Stimulated activated CD4-positive, alpha-beta T cell treated with anti-CD3 and anti-CD28 coated beads, Interleukin-2, amount 100 ng/mL, for 4 hours (primary cell): ENCODE data around the gene TM6SF1.
"Not testable (repeated sequence)": the region's sequence is repeated elsewhere in the genome, so short reads cannot be mapped to it uniquely, and the experiment has no call there.

Experiments used
- DNase-seq: peaks from one replicate; pipeline ENCODE4 v3.0.0-alpha.2; 2020; ENCODE audit warnings: low read depth

Gene TM6SF1

GRCh38 chr15:83088876-83089275 is 18.6 kb upstream of the TM6SF1 start:
- DNase-seq = no peak

- DNase-seq = no peak
Measured at GRCh38 chr15:83090465-83090864, 17.0 kb upstream of the TM6SF1 start.

- not testable (repeated sequence) for DNase-seq
Measured at GRCh38 chr15:83091965-83092308, 15.5 kb upstream of the TM6SF1 start.

GRCh38 chr15:83092309-83092976 is 15.0 kb upstream of the TM6SF1 start:
- no peak for DNase-seq

- no peak for DNase-seq
Measured at GRCh38 chr15:83094583-83094982, 12.9 kb upstream of the TM6SF1 start.

GRCh38 chr15:83098079-83098478 is 9.4 kb upstream of the TM6SF1 start:
- no peak for DNase-seq

GRCh38 chr15:83099290-83099689 is 8.2 kb upstream of the TM6SF1 start:
- DNase-seq = no peak

- DNase-seq = no peak
Measured at GRCh38 chr15:83100097-83100646, 7.3 kb upstream of the TM6SF1 start.

- DNase-seq = no peak
Measured at GRCh38 chr15:83102346-83102745, 5.1 kb upstream of the TM6SF1 start.

GRCh38 chr15:83104141-83104540 is 3.3 kb upstream of the TM6SF1 start:
- no peak for DNase-seq

- DNase-seq = no peak
Measured at GRCh38 chr15:83105440-83105839, 2.0 kb upstream of the TM6SF1 start.

GRCh38 chr15:83107841-83108181 is 366 bp downstream of the TM6SF1 start:
- no peak for DNase-seq

GRCh38 chr15:83108266-83109219 is 1.1 kb downstream of the TM6SF1 start:
- DNase-seq = no peak

GRCh38 chr15:83109532-83109931 is 2.1 kb downstream of the TM6SF1 start:
- DNase-seq = no peak

- DNase-seq = no peak
Measured at GRCh38 chr15:83110381-83110780, 2.9 kb downstream of the TM6SF1 start.

- DNase-seq = no peak
Measured at GRCh38 chr15:83111149-83111548, 3.7 kb downstream of the TM6SF1 start.

GRCh38 chr15:83112233-83112955 is 4.9 kb downstream of the TM6SF1 start:
- DNase-seq = no peak

- DNase-seq = no peak
Measured at GRCh38 chr15:83112956-83113299, 5.5 kb downstream of the TM6SF1 start.

- DNase-seq = no peak
Measured at GRCh38 chr15:83113881-83114674, 6.6 kb downstream of the TM6SF1 start.

- DNase-seq = no peak
Measured at GRCh38 chr15:83114856-83115255, 7.4 kb downstream of the TM6SF1 start.

GRCh38 chr15:83115410-83115809 is 8.0 kb downstream of the TM6SF1 start:
- no peak for DNase-seq
